ENCODE measurements around the gene METRN.

The METRN gene

DNA sequence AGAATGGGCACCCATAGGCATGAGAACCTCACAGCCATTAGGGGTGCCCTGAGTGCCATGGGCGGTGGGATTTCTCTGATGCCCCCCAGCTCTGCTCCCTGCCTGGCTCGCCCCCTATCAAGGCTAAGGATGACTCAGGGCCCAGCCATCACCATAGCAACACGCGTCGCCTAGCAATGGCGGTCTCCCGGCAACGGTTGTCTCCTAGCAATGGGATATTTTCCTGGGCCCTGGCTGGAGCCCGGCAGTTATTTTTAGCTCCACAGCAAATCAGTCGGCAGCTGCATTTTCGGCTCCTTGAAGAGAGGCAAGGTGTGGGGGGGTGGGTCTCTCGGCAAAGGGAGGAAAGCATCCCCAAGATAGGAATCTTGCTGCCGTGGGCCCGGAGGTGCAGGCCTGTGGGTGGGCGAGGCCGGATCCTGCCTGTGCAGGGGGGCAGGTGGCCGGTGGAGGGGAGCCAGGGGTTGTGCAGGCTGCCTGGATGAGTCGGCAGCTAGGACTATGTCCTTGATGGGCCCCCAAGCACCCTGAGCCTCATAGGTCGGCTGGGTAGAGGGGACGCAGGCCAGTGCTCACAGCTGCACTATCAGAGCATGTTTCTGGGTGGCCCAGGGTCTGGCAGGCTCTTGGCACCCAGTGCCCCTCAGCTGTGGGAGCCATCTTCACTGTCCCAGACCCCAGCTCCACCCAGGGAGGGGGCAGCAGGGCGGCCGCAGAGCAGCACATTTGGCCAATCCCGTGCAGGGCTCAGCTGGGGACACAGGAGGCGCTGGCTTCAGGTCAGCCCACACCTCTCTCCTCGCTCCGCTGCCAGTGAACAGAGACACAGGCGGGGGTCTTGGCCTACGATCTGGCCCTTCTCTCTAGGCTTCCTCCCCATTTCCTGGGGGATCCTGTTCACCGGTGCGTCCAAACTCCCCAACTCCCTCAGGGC lies 5.1 kb upstream of the METRN start:
- peak; percentile 86 for DNase-seq (ENCODE audit: low spot score)

DNA sequence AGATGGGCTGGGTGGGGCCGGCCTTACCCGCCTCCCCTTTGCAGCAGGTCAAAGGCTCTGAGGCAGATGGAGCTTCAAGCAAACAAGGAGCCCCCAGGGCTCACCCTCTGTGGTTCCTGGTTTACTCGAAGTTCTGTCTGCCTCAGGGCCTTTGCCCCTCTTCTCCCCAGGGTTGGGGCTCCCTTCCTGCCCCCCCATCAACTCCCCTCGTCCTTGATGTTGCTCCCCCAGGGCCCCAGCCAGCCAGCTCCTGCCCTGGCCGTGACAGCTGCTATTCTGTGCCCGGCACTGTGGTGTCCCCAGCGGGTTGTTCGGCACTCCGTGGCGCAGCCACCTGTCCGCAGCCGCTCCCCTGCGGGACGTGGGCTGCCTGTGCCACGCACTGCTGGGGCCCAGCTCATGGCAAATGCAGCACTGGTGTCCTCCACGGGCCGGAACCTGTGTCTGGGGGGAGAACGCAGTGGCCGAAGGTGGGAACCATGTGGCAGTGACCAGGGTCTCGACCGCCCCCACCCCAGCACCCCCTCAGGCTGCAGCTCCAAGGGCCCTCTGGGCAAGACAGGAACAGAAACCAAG lies 4.3 kb upstream of the METRN start:
- DNase-seq (ENCODE audit: low spot score), result no peak

DNA sequence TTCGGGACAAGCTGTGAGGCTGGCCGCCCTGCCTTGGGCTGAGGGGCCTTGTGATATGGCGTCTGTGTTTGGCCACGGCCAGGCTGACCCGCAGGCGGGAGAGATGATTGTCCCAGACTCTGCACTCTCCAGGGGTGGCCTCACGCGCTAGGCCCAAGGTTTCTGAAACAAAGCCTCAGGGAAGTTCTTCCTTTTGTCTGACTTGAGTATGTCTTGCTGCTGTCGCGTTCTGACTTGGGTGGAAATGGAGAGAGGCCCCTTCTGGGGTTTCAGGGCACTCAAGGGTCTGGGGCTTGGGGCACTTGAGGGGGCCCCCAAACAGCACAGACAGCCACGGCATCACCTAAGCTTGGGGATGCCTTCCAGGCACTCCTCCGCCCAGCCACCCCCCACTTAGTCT lies 3.8 kb upstream of the METRN start:
- DNase-seq (ENCODE audit: low spot score), result no peak

DNA sequence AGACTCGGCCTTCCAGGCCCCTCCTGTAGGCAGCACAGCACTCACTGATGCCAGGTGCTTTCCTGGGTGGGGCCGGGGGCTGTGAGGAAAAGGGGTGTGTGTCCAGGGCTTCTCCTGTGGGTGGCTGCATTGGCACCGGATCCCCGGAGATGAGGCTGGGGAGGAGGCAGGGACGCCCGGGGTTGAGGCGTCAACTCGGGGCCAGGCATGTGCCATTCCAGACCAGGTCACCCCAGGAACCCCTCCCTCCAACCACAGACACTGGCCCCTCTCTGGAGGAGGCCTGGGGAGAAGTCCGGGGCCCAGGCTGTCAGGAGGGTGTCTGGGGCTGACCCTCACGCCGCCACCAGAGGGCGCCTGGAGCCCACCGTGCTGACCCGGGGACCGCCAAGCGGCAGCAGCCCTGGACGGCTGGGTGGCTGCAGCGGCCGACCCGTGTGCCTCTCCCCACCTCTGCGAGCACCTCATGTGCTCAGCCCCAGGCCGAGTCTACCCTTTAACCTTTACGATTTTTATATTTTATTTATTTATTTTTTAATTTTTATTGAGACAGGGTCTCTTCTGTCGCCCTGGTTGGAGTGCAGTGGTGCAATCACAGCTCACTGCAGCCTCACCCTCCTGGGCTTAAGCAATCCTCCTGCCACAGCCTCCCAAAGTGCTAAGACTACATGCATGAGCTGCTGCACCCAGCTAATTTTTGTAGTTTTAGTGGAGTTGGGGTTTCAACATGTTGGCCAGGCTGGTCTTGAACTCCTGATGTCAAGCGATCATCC lies 3.2 kb upstream of the METRN start:
- DNase-seq (ENCODE audit: low spot score), result peak; percentile 76

DNA sequence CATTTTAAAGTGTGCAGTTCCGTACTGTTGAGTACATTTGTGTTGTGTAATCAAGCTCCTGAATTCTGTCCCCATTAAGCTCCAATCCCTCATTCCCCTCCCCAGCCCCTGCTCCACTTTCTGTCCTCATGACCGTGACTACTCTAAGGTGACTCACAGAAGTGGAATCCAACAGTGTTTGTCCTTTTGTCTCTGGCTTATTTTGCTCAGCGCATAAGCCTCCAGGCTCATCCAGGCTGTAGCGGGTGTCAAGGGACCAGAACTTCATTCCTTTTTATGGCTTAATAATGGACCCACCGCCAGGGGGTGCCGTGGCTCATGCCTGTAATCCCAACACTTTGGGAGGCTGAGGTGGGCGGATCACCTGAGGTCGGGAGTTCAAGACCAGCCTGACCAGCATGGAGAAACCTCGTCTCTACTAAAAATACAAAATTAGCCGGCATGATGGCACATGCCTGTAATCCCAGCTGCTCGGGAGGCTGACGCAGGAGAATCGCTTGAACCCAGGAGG lies 2.1 kb upstream of the METRN start:
- DNase-seq (ENCODE audit: low spot score), result peak; percentile 98

DNA sequence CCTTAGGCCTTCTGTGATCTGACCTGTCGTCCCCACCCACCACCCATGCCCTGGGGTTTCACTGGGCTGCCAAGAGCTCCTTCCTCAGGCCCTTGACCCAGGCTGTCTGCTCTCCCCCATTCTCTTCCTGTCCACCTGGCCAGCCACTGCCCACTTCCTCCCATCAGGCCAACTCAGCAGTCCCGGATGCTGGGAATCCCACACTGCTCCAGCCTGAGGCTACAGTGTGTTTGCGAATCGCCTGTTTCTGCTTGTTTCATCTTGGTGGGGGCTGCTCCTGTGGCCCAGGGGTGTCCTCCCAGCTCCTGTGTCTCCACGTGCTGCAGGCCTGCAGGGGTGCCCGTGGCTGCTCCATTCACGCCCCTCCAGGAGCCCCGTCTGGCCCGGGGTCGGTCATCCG lies 839 bp upstream of the METRN start:
- peak; percentile 56 for DNase-seq (ENCODE audit: low spot score)

DNA sequence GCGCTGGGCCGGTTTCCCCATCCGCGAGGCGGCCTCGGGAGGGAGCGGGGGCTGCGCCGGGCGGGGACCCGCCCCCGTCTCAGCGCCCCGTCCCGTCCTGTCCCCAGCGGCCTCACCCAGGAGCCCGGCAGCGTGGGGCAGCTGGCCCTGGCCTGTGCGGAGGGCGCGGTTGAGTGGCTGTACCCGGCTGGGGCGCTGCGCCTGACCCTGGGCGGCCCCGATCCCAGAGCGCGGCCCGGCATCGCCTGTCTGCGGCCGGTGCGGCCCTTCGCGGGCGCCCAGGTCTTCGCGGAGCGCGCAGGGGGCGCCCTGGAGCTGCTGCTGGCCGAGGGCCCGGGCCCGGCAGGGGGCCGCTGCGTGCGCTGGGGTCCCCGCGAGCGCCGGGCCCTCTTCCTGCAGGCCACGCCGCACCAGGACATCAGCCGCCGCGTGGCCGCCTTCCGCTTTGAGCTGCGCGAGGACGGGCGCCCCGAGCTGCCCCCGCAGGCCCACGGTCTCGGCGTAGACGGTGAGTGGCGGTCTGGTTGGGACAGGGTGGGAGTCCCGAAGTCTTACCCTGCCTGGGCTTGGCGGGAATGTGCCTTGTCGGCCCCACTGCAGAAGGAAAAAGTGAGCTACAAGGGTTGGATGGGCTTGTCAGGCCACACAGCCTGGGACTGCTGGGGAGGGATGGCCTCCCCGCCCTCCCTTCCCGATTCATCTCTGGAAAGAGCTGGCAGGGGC lies 720 bp downstream of the METRN start:
- DNase-seq (ENCODE audit: low spot score), result peak; percentile 37

DNA sequence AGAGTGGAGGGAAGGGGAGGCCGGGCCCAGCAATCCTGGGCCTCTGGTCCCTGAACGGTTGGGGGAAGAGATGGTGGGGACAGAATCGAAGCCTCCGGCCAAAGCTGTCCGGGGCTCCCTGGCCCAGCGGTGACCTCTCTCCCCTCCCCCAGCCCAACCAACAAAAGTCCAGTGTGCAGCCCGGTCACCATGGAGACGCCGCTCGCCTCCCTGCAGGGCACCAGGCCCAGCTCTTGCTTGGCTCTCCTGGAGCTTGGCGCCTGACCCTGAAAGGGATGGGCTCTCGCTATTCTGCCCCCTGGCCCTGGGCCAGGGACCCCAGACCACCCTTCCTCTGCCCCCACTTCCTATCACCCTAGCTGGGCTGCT lies 1.3 kb downstream of the METRN start:
- DNase-seq (ENCODE audit: low spot score), result peak; percentile 65

DNA sequence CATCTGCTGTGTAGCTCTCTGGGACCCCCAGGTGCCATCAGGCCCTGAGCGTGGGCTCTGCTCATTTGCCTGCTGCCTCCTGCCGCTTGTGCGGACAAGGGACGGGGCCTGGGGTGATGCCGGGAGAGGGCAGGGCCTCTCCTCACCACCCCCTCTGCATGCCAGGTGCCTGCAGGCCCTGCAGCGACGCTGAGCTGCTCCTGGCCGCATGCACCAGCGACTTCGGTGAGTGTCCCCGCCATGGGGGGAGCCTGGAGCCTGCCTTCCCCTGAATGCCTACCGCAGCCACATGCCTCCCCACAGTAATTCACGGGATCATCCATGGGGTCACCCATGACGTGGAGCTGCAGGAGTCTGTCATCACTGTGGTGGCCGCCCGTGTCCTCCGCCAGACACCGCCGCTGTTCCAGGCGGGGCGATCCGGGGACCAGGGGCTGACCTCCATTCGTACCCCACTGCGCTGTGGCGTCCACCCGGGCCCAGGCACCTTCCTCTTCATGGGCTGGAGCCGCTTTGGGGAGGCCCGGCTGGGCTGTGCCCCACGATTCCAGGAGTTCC lies 1.9 kb downstream of the METRN start:
- no peak for DNase-seq (ENCODE audit: low spot score)

DNA sequence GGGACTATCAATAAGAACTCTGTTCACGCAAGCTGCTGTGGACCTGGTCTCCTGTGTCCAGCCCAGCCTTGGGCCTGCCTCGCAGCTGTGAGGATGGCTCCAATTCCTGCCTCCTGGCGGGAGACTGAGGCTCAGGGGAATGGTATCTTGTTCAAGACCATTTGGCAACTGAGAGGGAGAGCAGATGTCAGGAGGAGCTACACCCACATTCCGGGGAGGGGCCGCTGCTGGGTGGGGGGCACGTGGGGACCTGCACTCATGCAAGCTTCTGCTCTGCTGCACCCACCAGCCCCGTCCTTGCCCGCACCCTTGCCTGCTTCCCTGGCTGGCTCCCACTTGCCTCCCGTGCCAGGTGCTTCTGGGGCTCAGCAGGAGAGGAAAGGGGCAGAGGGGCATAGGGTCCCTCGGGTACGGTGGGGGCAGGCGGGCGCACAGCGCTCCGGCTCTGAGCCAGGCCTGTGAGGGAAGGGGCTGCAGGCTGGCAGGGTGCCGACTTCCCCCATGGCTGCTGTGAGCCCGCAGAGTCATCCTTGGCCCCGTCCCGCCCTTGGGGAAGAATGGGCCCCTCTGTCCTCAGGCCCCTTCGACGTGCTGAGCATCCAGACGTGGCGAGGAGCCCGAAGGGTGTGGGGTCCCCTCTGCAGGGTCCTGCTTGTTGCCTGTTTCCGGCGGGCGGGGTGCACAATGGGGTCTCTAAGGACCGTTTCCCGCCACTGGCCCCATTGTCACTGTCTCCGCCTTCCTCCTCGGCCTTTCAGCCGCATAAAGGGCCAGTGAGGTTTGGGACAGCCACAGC lies 2.7 kb downstream of the METRN start:
- no peak for DNase-seq (ENCODE audit: low spot score)

DNA sequence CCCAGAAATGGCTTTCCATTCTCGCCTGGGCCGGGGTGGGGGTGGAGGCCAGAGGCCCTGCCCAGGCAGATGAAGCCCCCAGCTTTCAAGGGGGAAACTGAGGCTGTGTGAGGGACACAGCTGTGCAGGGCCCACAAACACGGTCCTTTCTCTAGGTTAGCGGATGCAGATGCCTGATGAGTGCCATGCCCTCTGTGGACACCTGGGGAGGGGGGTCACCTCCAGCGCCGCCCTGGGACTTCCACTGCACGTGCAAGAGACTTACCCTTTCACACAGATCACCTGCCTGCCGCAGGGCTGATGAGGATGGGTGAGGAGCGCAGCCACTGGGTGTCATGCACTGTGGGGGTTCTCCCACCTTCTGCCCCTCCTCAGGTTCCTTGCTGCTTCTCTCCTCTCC lies 3.5 kb downstream of the METRN start:
- no peak for DNase-seq (ENCODE audit: low spot score)

DNA sequence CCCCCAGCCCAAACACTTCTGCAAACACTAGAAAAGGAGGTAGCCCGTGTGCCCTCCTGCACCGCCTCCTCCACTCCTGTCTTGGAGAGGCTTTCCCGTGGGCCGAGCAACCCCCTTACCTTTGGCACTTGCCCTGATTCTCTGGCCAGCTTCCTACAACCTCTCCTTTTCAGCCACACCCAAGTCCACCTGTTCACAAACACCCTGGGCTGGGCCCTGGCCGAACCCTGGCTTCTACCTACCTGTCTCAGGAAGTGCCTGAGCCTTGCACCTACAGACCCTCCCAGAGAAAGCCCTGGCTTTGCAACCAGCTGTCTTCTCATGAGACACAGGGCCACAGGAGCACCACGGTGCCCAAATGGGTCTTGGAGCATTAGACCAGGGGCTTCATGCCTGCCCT lies 4.0 kb downstream of the METRN start:
- DNase-seq (ENCODE audit: low spot score), result no peak

DNA sequence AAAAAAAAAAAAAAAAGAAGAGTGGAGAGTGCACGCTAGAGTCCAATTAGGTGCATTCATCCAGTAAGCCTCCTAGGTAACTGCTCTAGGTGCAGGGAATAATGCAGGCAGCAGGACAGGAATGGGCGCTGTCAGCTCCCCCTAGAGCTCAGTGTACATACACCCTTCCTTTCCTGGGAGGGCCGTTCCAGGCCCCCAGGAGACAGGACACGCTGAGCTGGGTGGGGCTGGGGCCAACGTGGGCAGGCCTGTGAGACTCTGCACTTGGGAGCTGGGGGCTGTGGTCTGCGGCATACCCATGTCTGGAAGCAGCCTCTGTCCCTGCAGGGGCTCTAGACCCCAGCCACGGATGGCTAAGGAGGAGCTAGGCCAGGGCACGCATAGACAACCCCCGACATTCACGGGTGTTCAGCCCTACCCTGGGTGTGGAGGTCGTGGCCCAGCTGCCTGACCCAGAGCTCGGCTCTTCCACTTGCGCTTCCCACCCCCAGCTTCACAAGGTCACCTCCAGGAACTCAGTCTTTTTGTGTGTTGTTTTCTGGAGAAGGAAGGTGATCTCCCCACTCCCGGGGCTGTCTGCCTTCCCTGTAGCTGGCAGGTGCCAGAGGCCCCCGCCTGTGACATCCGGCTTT lies 5.0 kb downstream of the METRN start:
- peak; percentile 77 for DNase-seq (ENCODE audit: low spot score)

DNA sequence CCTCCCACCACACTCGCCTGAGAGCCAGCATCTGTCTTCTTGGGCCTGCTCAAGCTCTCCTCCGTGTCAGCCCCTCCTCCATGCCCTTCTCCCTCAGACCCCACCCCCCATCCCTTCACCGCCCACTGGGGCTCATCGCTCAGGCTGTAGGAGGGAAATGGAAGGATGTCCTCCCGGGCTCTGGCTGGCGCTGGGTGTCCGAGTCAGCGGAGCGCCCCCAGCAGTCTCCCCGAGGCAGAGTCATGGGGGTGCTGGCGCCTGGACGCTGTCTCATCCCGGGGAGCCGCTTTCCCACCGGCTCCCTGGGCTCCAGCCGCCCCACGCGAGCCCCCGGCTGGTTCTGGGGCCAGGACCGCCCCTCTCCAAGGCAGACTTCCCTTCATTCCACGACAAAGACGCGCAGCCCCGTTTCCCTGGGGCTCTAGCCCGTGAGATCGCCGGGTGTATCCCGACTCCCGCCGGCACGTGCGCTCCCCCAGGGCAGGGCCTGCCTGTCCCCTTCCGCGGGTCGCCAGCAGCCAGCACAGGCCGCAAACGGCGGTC lies 5.6 kb downstream of the METRN start:
- DNase-seq (ENCODE audit: low spot score), result peak; percentile 77

DNA sequence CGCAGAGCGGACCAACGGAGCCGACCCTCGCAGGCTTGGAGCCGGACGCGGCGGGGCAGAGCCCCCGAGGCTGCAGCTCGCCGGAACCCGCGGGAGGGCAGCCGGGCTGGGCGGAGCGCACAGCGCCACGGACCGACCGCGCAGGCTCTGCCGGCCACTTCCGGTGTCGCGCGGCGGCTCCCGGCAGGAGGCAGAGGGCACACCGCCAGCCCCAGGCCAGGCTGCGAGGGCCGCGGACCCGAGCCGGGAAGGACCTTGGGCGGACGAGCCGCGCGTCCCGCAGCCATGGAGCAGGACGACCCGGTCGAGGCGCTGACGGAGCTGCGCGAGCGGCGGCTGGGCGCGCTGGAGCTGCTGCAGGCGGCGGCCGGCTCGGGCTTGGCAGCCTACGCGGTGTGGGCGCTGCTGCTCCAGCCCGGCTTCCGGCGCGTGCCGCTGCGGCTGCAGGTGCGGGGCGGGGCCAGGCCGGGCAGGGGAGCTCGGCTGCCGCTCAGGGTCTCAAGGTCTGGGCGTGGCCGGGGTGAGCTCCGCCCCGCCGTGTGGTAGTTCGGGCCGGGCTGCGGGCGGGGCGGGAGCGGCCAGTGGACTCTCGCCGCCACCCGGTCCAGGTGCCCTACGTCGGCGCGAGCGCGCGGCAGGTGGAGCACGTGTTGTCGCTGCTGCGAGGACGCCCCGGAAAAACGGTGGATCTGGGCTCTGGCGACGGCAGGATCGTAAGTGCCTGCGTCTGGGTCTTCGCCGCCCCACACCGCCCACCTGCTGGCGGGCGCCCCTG lies 6.3 kb downstream of the METRN start, which contains the start of gene ANTKMT:
ANTKMT (plus strand) TSS at position 157 of the 775 bp plus-strand sequence; CDS start at position 286, 129 bp downstream.
- DNase-seq (ENCODE audit: low spot score), result peak; percentile 90

DNA sequence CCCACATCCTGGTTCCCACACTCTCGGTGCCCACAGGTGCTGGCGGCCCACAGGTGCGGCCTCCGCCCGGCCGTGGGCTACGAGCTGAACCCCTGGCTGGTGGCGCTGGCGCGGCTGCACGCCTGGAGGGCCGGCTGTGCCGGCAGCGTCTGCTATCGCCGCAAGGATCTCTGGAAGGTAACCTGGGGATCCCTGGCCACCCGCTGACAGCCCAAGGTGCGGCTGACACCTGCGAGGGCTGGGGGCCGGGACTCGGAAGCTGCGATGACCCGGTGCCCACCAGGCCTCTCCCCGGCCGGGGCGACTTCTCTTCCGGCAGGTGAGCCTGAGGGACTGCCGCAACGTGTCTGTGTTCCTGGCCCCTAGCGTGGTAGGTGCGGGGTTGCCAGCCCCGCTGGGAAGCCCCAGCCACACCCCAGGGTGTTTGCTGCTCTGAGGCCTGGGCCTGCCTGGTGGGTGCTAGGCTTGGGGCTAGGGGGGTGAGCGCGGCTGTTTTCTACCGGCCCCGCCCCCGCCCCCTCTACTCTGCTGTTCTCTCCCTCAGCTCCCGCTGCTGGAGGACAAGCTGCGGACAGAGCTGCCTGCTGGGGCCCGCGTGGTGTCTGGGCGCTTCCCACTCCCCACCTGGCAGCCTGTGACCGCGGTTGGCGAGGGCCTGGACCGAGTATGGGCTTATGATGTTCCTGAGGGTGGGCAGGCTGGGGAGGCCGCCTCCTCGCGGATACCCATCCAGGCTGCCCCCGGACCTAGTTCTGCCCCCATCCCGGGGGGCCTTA lies 7.0 kb downstream of the METRN start:
- no peak for DNase-seq (ENCODE audit: low spot score)

DNA sequence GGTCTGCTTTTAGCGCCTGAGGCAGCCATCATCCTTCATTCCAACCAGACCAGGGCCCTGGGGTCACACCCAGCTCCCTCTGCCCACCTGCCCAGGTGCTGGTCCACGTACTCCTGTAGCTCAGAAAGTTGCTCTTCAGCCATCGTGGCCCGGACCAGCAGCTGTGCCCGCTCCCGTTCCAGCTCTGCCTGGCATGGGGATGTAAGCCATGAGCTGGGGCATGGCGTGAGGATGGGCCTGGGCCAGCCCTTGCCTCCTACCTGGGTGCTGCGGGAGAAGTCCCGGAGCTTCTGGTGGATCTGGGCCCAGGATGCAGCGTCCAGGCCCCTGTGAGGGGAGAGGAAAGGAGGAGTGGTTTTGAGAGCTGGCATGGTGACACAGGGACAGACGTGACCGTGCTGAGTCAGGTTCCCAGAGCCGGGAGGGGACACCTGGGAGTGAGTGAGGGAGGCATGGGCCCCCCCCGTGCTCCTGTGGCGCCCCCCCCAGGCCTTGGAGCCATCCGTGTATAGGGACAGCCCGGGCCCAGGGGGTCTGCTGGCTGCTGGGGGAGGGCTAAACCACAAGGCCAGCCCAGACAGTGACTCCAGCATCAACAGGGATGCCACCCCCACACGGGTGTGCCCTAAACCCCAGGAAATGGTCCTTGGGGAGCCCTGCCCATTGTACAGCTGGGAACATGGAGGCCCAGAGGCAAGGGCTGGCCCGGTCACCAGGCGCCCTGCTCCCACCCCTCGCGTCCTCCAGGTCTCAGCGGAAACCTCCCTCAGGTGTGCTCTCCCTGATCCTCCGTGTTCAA lies 8.1 kb downstream of the METRN start:
- DNase-seq (ENCODE audit: low spot score), result no peak

DNA sequence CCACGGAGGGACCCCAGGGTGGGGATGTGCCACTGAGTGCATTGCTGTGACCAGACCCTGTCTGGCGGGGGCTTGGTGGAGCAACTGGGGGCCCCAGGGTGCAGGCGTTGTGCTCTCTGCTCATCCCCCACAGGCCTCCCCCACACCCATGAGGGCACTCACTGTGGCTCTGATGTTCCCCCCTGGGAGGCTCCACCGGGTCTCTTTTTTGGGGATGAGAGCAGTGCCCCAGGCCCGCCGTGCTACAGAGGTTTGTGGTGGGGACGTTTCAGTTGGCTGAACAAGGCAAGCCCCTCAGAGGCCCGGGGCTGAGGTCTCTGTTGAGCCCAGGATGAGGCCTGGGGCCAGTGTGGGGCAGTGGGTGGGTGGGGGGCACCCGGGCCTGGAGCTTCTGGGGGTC lies 8.8 kb downstream of the METRN start:
- no peak for DNase-seq (ENCODE audit: low spot score)
